GM12891 (cell line): Measurements from ENCODE around the gene GAMT.

ENCODE experiments used
- PAX5 ChIP-seq: IDR thresholded peaks from 2 replicates; pipeline ENCODE4 v1.6.1; 2011; ENCODE audit warnings: low read length, moderate library complexity, mild to moderate bottlenecking; ENCODE audit not compliant: insufficient read depth, severe bottlenecking
- POLR2A ChIP-seq: IDR thresholded peaks from 2 replicates; pipeline ENCODE4 v1.6.1; 2011; ENCODE audit warnings: low read depth, low read length, control low read depth
- POLR2AphosphoS5 ChIP-seq: IDR thresholded peaks from 2 replicates; pipeline ENCODE4 v1.6.1; 2011; ENCODE audit warnings: low read depth, low read length, control low read depth
- POU2F2 ChIP-seq: IDR thresholded peaks from 2 replicates; pipeline ENCODE4 v1.6.1; 2011; ENCODE audit warnings: low read depth, mild to moderate bottlenecking, control low read depth, low read length, moderate library complexity
- SPI1 ChIP-seq: IDR thresholded peaks from 2 replicates; pipeline ENCODE4 v1.6.1; 2011; ENCODE audit warnings: low read depth, low read length, control low read depth
- TAF1 ChIP-seq: IDR thresholded peaks from 2 replicates; pipeline ENCODE4 v1.6.1; 2011; ENCODE audit warnings: low read depth, low read length, control low read depth

DNA sequence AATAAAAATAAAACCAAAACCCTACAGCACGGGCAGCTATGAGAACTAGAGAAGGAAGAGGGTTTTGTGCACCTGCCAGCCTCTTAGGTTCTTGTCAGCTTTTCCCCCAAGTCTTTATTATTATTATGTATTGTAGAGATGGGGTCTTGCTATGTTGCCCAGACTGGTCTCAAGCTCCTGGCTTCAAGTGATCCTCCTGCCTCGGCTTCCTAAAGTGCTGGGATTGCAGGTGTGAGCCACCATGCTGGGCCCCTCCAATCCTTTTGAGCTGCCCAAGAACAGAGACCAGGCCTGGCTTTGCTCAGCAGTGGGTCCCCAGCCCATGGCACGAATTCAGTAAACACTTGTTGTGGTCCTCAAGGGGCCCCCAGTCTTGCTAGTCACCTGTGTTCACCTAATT is 19.1 kb downstream of the GAMT start:
- no peak for TF ChIP-seq TAF1
- no peak for TF ChIP-seq POLR2AphosphoS5
- TF ChIP-seq POLR2A: no peak
- no peak for TF ChIP-seq SPI1
- TF ChIP-seq POU2F2: no peak
- TF ChIP-seq PAX5: no peak
